ENCODE results near the gene SPARCL1.

The SPARCL1 gene

GRCh38 chr4:87541521-87541920, 12.3 kb upstream of the SPARCL1 start:
- no peak for DNase-seq

- DNase-seq = no peak
Observed at GRCh38 chr4:87540146-87541058, 11.2 kb upstream of the SPARCL1 start.

GRCh38 chr4:87532907-87533306, 3.7 kb upstream of the SPARCL1 start:
- no peak for DNase-seq

GRCh38 chr4:87532109-87532508, 2.9 kb upstream of the SPARCL1 start:
- DNase-seq = no peak

GRCh38 chr4:87531621-87532020, 2.4 kb upstream of the SPARCL1 start:
- no peak for DNase-seq

- DNase-seq = no peak
Observed at GRCh38 chr4:87530868-87531267, 1.7 kb upstream of the SPARCL1 start.

GRCh38 chr4:87530229-87530628, 1.1 kb upstream of the SPARCL1 start:
- DNase-seq = no peak

GRCh38 chr4:87527431-87528220, 1.6 kb downstream of the SPARCL1 start:
- DNase-seq = no peak

GRCh38 chr4:87525636-87526295, 3.4 kb downstream of the SPARCL1 start:
- DNase-seq = no peak

- DNase-seq = no peak
Observed at GRCh38 chr4:87524456-87524855, 4.7 kb downstream of the SPARCL1 start.

- no peak for DNase-seq
Observed at GRCh38 chr4:87523307-87523706, 5.9 kb downstream of the SPARCL1 start.

GRCh38 chr4:87521757-87522374, 7.3 kb downstream of the SPARCL1 start:
- DNase-seq = no peak

GRCh38 chr4:87521319-87521718, 7.9 kb downstream of the SPARCL1 start:
- no peak for DNase-seq

GRCh38 chr4:87517621-87518020, 11.6 kb downstream of the SPARCL1 start:
- DNase-seq = no peak

- no peak for DNase-seq
Observed at GRCh38 chr4:87516683-87517082, 12.5 kb downstream of the SPARCL1 start.

- no peak for DNase-seq
Observed at GRCh38 chr4:87512400-87512799, 16.8 kb downstream of the SPARCL1 start.

GRCh38 chr4:87511500-87511899, 17.7 kb downstream of the SPARCL1 start:
- no peak for DNase-seq

GRCh38 chr4:87510747-87511146, 18.4 kb downstream of the SPARCL1 start:
- no peak for DNase-seq

GRCh38 chr4:87506974-87507701, 22.0 kb downstream of the SPARCL1 start:
- no peak for DNase-seq

GRCh38 chr4:87505862-87506261, 23.3 kb downstream of the SPARCL1 start:
- DNase-seq = no peak

GRCh38 chr4:87502580-87503238, 26.5 kb downstream of the SPARCL1 start:
- DNase-seq = no peak

- DNase-seq = no peak
Observed at GRCh38 chr4:87500092-87500462, 29.1 kb downstream of the SPARCL1 start.

Measured in T-helper 9 cell (primary cell).